ENCODE results near the gene CDH18. TPM values are rescaled to one million over a fixed set of nuclear protein-coding genes. Genes with fewer than 3 reads are reported as not detected.

Gene CDH18
- total and polyA plus RNA-seq, 2 experiments from 2014 or later, result 0.22 TPM; not detected in 1

DNA sequence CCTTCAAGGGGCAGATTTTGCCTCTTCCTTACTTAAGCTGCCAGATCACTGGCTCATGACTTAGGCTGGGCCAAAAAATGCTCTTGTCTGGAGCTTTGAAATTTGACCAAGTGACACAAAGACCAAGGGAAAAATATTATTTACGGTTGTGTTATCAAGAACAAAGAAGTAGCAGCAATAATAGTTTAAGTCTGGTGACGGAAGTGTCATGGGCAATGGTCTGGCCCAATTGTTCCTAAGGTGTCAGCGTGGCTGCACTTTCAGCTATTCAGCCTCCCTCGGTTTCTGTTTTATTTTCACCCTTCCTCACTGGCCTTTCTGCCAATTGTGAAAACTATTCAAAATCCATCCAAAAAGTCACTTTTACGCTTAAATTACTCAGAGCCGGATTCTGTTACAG, 185.3 kb downstream of the CDH18 start:
- peaks cover 4% of the 10 kb centered on the region; the same call in 1 of the 2 replicates for H3K27me3 ChIP-seq (replicated peaks; ENCODE audit: insufficient read depth)
- H3K79me2 ChIP-seq (ENCODE audit: insufficient read depth), result no peaks in the 10 kb centered on the region
- WGBS, 2 experiments (ENCODE audit: low coverage in 1 of 2, low lambda C conversion rate in 2 of 2, missing lambda C conversion rate in 2 of 2), result 32 to 45% methylated on average over 6 of the region's 6 CpGs
- no peaks in the 10 kb centered on the region for H4K20me1 ChIP-seq (ENCODE audit: insufficient read depth)
- no peak for TF ChIP-seq EZH2 (IDR thresholded peaks at IDR 0.05; ENCODE audit: insufficient read depth, poor library complexity, severe bottlenecking)
- no peak for TF ChIP-seq EZH2phosphoT487 (IDR thresholded peaks at IDR 0.05; ENCODE audit: insufficient read depth, low read depth)
- H2AFZ ChIP-seq, result no peak overlapping the region
- no peak overlapping the region for H3K9ac ChIP-seq
- no peaks in the 10 kb centered on the region for H3K9me3 ChIP-seq (ENCODE audit: low read depth)
- H3K4me1 ChIP-seq (ENCODE audit: insufficient read depth), result no peaks in the 10 kb centered on the region
- H3K27ac ChIP-seq, result no peak overlapping the region
- no peaks in the 10 kb centered on the region for H3K9me2 ChIP-seq (ENCODE audit: insufficient read depth)
- DNase-seq, result no peak
- in situ Hi-C loops (cut with MboI), result no loop called here
- no peak overlapping the region for H3K4me2 ChIP-seq (ENCODE audit: unreplicated experiment)
- H3F3A ChIP-seq (ENCODE audit: insufficient read depth), result no peaks in the 10 kb centered on the region
- H3K36me3 ChIP-seq (ENCODE audit: low read depth), result no peaks in the 10 kb centered on the region
- H3K4me3 ChIP-seq, result no peak overlapping the region

- no peak overlapping the region for H3K4me2 ChIP-seq (ENCODE audit: unreplicated experiment)
- no peak for TF ChIP-seq EZH2phosphoT487 (IDR thresholded peaks at IDR 0.05; ENCODE audit: insufficient read depth, low read depth)
- TF ChIP-seq EZH2 (IDR thresholded peaks at IDR 0.05; ENCODE audit: insufficient read depth, poor library complexity, severe bottlenecking), result no peak
- no peaks in the 10 kb centered on the region for H3K9me2 ChIP-seq (ENCODE audit: insufficient read depth)
- no peaks in the 10 kb centered on the region for H3K9me3 ChIP-seq (ENCODE audit: low read depth)
- no peak overlapping the region for H2AFZ ChIP-seq
- H3K36me3 ChIP-seq (ENCODE audit: low read depth), result no peaks in the 10 kb centered on the region
- no peaks in the 10 kb centered on the region for H3F3A ChIP-seq (ENCODE audit: insufficient read depth)
- no peak overlapping the region for H3K27ac ChIP-seq
- peaks cover 11% of the 10 kb centered on the region; the same call in 1 of the 2 replicates for H3K27me3 ChIP-seq (replicated peaks; ENCODE audit: insufficient read depth)
- 3 to 5% methylated on average over 1 of the region's 1 CpG for WGBS, 2 experiments (ENCODE audit: low coverage in 1 of 2, low lambda C conversion rate in 2 of 2, missing lambda C conversion rate in 2 of 2)
- in situ Hi-C loops (cut with MboI), result no loop called here
- DNase-seq, result peak; percentile 64
- no peak overlapping the region for H3K4me3 ChIP-seq
- H3K9ac ChIP-seq, result no peak overlapping the region
- no peaks in the 10 kb centered on the region for H4K20me1 ChIP-seq (ENCODE audit: insufficient read depth)
- H3K4me1 ChIP-seq (ENCODE audit: insufficient read depth), result no peaks in the 10 kb centered on the region
- H3K79me2 ChIP-seq (ENCODE audit: insufficient read depth), result no peaks in the 10 kb centered on the region
These were observed 192.8 kb downstream of the CDH18 start for GRCh38 chr5:19795218-19795617.

DNA sequence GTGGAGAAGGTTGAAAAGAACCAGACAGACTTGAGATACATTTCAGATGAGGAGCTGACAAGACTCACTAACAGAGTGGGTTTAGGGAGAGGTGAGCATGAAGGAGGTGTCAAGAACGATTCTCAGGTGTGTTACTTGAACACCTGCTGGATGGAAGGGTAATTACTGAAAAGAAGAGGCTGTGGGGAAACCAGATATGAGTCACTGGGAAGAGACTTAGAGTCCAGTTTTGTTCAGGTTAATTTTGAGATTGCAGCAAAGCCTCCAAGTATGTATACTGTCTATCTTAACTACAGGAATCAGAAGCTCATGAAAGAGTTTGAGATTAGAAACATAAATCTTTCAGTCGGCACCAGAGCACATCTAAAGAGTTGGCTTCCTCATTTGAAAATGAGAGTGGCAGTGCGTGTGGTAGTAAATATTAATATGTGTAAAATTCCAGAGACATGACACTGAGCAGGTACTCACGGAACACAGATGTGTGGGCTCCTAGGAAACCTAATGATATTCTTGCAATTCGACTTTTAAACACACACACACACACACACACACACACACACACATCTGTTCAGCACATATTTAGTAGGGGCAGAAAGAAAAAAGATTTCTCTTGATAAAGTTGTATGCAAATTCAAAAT, 197.1 kb downstream of the CDH18 start:
- Histone ChIP-seq H3K79me2 (ENCODE audit: insufficient read depth) (no peaks in the 10 kb centered on the region), H3K9me2 (ENCODE audit: insufficient read depth) (no peaks in the 10 kb centered on the region), H3K4me1 (ENCODE audit: insufficient read depth) (no peaks in the 10 kb centered on the region), H3K36me3 (ENCODE audit: low read depth) (no peaks in the 10 kb centered on the region), H3K27ac (no peak overlapping the region), H3K4me3 (no peak overlapping the region), H3F3A (ENCODE audit: insufficient read depth) (no peaks in the 10 kb centered on the region), H3K27me3 (replicated peaks; ENCODE audit: insufficient read depth) (peaks cover 11% of the 10 kb centered on the region; the same call in 1 of the 2 replicates), H3K9ac (no peak overlapping the region), H2AFZ (no peak overlapping the region), H4K20me1 (ENCODE audit: insufficient read depth) (no peaks in the 10 kb centered on the region), H3K4me2 (ENCODE audit: unreplicated experiment) (no peak overlapping the region), H3K9me3 (ENCODE audit: low read depth) (no peaks in the 10 kb centered on the region)
- TF ChIP-seq EZH2phosphoT487 (IDR thresholded peaks at IDR 0.05; ENCODE audit: insufficient read depth, low read depth) (no peak), EZH2 (IDR thresholded peaks at IDR 0.05; ENCODE audit: insufficient read depth, poor library complexity, severe bottlenecking) (no peak)
- no peak for DNase-seq
- in situ Hi-C loops (cut with MboI), result no loop called here
- WGBS, 2 experiments (ENCODE audit: low coverage in 1 of 2, low lambda C conversion rate in 2 of 2, missing lambda C conversion rate in 2 of 2), result 0 to 1% methylated on average over 5 of the region's 5 CpGs

- 27 to 35% methylated on average over 2 of the region's 2 CpGs for WGBS, 2 experiments (ENCODE audit: low coverage in 1 of 2, low lambda C conversion rate in 2 of 2, missing lambda C conversion rate in 2 of 2)
- no peaks in the 10 kb centered on the region for H3K4me1 ChIP-seq (ENCODE audit: insufficient read depth)
- H3K9me2 ChIP-seq (ENCODE audit: insufficient read depth), result no peaks in the 10 kb centered on the region
- no peak for DNase-seq
- no peaks in the 10 kb centered on the region for H3K36me3 ChIP-seq (ENCODE audit: low read depth)
- H3K4me3 ChIP-seq, result no peak overlapping the region
- H3K4me2 ChIP-seq (ENCODE audit: unreplicated experiment), result no peak overlapping the region
- no peaks in the 10 kb centered on the region for H4K20me1 ChIP-seq (ENCODE audit: insufficient read depth)
- TF ChIP-seq EZH2phosphoT487 (IDR thresholded peaks at IDR 0.05; ENCODE audit: insufficient read depth, low read depth) (no peak), EZH2 (IDR thresholded peaks at IDR 0.05; ENCODE audit: insufficient read depth, poor library complexity, severe bottlenecking) (no peak)
- in situ Hi-C loops (cut with MboI), result no loop called here
- H3F3A ChIP-seq (ENCODE audit: insufficient read depth), result no peaks in the 10 kb centered on the region
- no peaks in the 10 kb centered on the region for H3K27me3 ChIP-seq (replicated peaks; ENCODE audit: insufficient read depth)
- no peaks in the 10 kb centered on the region for H3K79me2 ChIP-seq (ENCODE audit: insufficient read depth)
- H3K9ac ChIP-seq, result no peak overlapping the region
- H3K9me3 ChIP-seq (ENCODE audit: low read depth), result no peaks in the 10 kb centered on the region
- no peak overlapping the region for H2AFZ ChIP-seq
- no peak overlapping the region for H3K27ac ChIP-seq
These were observed 205.4 kb downstream of the CDH18 start for GRCh38 chr5:19782566-19782965.

All from GM23248 (cell line).